ENCODE results near the gene TRMT1L. TPM values are rescaled to one million over a fixed set of nuclear protein-coding genes. Genes with fewer than 3 reads are reported as not detected.

Gene TRMT1L
- total and polyA plus RNA-seq, 10 of the 15 experiments (the other 5 are each of a cell fraction or from before 2014, with no cell fraction given): 3.5 to 35.2 (median 16.9) TPM

GRCh38 chr1:185087746-185088145 lies 69.0 kb downstream of the TRMT1L start:
- Histone ChIP-seq H3K4me3 (no peak overlapping the region), H2AFZ (ENCODE audit: control insufficient read depth, low read depth, low read length) (no peak overlapping the region), H3K4me2 (ENCODE audit: control insufficient read depth, insufficient read depth) (no peak overlapping the region), H3K9ac (ENCODE audit: control insufficient read depth, insufficient read depth, low read length) (no peak overlapping the region), H3K4me1 (ENCODE audit: control insufficient read depth, insufficient read depth, low read length) (no peaks in the 10 kb centered on the region), H3K27ac (ENCODE audit: control insufficient read depth, insufficient read depth) (no peak overlapping the region), H4K20me1 (ENCODE audit: control insufficient read depth, insufficient read depth) (no peaks in the 10 kb centered on the region), H3K9me3 (replicated peaks; ENCODE audit: control insufficient read depth, insufficient read depth, low read length) (no peaks in the 10 kb centered on the region), H3K79me2 (ENCODE audit: control insufficient read depth, insufficient read depth, low read length) (no peaks in the 10 kb centered on the region), H3K27me3 (replicated peaks in 1 of 2; ENCODE audit: control insufficient read depth in 2 of 2, insufficient read depth in 2 of 2, low read length in 1 of 2) (no peaks in the 10 kb centered on the region), H3K36me3 (ENCODE audit: control insufficient read depth in 2 of 2, insufficient read depth in 2 of 2, low read length in 1 of 2) (peaks cover 0 to 1% of the 10 kb centered on the region in 2 experiments)
- SMC1A ChIA-PET (ENCODE audit: uncharacterized antibody, unreplicated experiment): interaction anchor here (0.7 kb wide), 1 partner anchor 53 kb away, joined by 3 read pairs; no protein-coding TSS in a partner anchor
- no peak for TF ChIP-seq KDM1A (IDR thresholded peaks at IDR 0.05; ENCODE audit: borderline replicate concordance)
- TF ChIP-seq ZNF217 (IDR thresholded peaks at IDR 0.05): no peak
- no peak for TF ChIP-seq TARDBP (IDR thresholded peaks at IDR 0.05; ENCODE audit: borderline replicate concordance)
- no peak for TF ChIP-seq IKZF1 (conservative IDR thresholded peaks at IDR 0.05)
- no peak for TF ChIP-seq SMAD5 (IDR thresholded peaks at IDR 0.05; ENCODE audit: low read depth)
- no peak for TF ChIP-seq RAD21 (IDR thresholded peaks at IDR 0.05; ENCODE audit: insufficient read depth, low read depth, low read length)
- TF ChIP-seq ZBTB11 (CRISPR knock-in tag; IDR thresholded peaks at IDR 0.05): no peak
- no peak for TF ChIP-seq HCFC1 (IDR thresholded peaks at IDR 0.05; ENCODE audit: low read length)
- TF ChIP-seq PAX8 (IDR thresholded peaks at IDR 0.05): no peak
- no peak for TF ChIP-seq PAX5 (IDR thresholded peaks at IDR 0.05; ENCODE audit: borderline replicate concordance, low read depth, low read length)
- TF ChIP-seq IRF5 (IDR thresholded peaks at IDR 0.05; ENCODE audit: borderline replicate concordance): no peak
- no peak for TF ChIP-seq ATF3 (IDR thresholded peaks at IDR 0.05; ENCODE audit: borderline replicate concordance, extremely low read depth, low read depth, low read length)
- TF ChIP-seq E2F8 (IDR thresholded peaks at IDR 0.05; ENCODE audit: low read depth, partially characterized antibody): no peak
- no peak for TF ChIP-seq HDAC6 (IDR thresholded peaks at IDR 0.05; ENCODE audit: unreplicated experiment)
- TF ChIP-seq BMI1 (IDR thresholded peaks at IDR 0.05; ENCODE audit: borderline replicate concordance): no peak
- no TSS peak for BruUV-seq (replicated peaks)
- in situ Hi-C loops (cut with MboI): no loop called here
- RAD21 ChIA-PET (ENCODE audit: unreplicated experiment): no interaction called here
- CTCF ChIA-PET: no interaction called here
- FAIRE-seq (no peak), DNase-seq (ENCODE audit: low read depth, low spot score) (no peak), ATAC-seq (no peak)
- intact Hi-C loops (cut with micrococcal nuclease; ENCODE audit: unreplicated experiment): no loop called here
- POLR2A ChIA-PET: no interaction called here
